Brain pericyte (primary cell): ENCODE data around the gene ATP2B1.

Experiments
- DNase-seq: peaks from one replicate; pipeline ENCODE4 v3.0.0-alpha.2; 2012; ENCODE audit warnings: low read depth, low spot score

Gene ATP2B1

GRCh38 chr12:89657739-89658138, 50.9 kb downstream of the ATP2B1 start:
- DNase-seq = no peak

GRCh38 chr12:89657066-89657465, 51.6 kb downstream of the ATP2B1 start:
- DNase-seq = no peak

GRCh38 chr12:89655841-89656240, 52.8 kb downstream of the ATP2B1 start:
- no peak for DNase-seq

- no peak for DNase-seq
Observed at GRCh38 chr12:89651192-89651591, 57.4 kb downstream of the ATP2B1 start.

GRCh38 chr12:89650239-89650638, 58.4 kb downstream of the ATP2B1 start:
- DNase-seq = no peak

- no peak for DNase-seq
Observed at GRCh38 chr12:89649820-89650219, 58.8 kb downstream of the ATP2B1 start.

GRCh38 chr12:89649139-89649538, 59.5 kb downstream of the ATP2B1 start:
- DNase-seq = no peak

- no peak for DNase-seq
Observed at GRCh38 chr12:89648211-89648930, 60.3 kb downstream of the ATP2B1 start.

- no peak for DNase-seq
Observed at GRCh38 chr12:89645434-89645833, 63.2 kb downstream of the ATP2B1 start.

GRCh38 chr12:89642959-89643358, 65.7 kb downstream of the ATP2B1 start:
- no peak for DNase-seq

- no peak for DNase-seq
Observed at GRCh38 chr12:89636776-89637160, 71.9 kb downstream of the ATP2B1 start.

- DNase-seq = no peak
Observed at GRCh38 chr12:89636052-89636775, 72.4 kb downstream of the ATP2B1 start.

- no peak for DNase-seq
Observed at GRCh38 chr12:89634508-89634907, 74.1 kb downstream of the ATP2B1 start.

GRCh38 chr12:89632778-89633177, 75.9 kb downstream of the ATP2B1 start:
- DNase-seq = no peak

- DNase-seq = no peak
Observed at GRCh38 chr12:89622115-89622514, 86.5 kb downstream of the ATP2B1 start.

- no peak for DNase-seq
Observed at GRCh38 chr12:89621521-89621920, 87.1 kb downstream of the ATP2B1 start.

GRCh38 chr12:89619764-89620163, 88.9 kb downstream of the ATP2B1 start:
- no peak for DNase-seq

- DNase-seq = no peak
Observed at GRCh38 chr12:89618113-89618862, 90.3 kb downstream of the ATP2B1 start.

GRCh38 chr12:89610366-89610765, 98.3 kb downstream of the ATP2B1 start:
- no peak for DNase-seq

GRCh38 chr12:89603678-89604077, 105.0 kb downstream of the ATP2B1 start:
- no peak for DNase-seq

- no peak for DNase-seq
Observed at GRCh38 chr12:89597770-89598169, 110.9 kb downstream of the ATP2B1 start.

GRCh38 chr12:89597210-89597609, 111.4 kb downstream of the ATP2B1 start:
- DNase-seq = no peak

- DNase-seq = no peak
Observed at GRCh38 chr12:89593873-89594272, 114.8 kb downstream of the ATP2B1 start.
